PC-3 (cell line): ENCODE results near the gene MAS1. TPM values are rescaled to one million over a fixed set of nuclear protein-coding genes. Genes with fewer than 3 reads are reported as not detected.
"Not testable (repeated sequence)": the region's sequence is repeated elsewhere in the genome, so short reads cannot be mapped to it uniquely, and the experiment has no call there.

ENCODE experiments used
- ATAC-seq: fragments of 200-7000 bp; cut with Tn5 transposase; 2 replicates; pipeline ENCODE4 v1.9.1; 2020; ENCODE audit warnings: mild to moderate bottlenecking, moderate library complexity
- BruUV-seq: library from RNA; stranded (reverse); fragments of 400-500 nt; replicated peaks from 2 replicates; lab custom pipeline; 2021; lab: Mats Ljungman, UMichigan
- CTCF ChIA-PET: fragments of 300-600 bp; sonication (Branson Sonifier 250); formaldehyde crosslinking; loops from one replicate; lab custom pipeline; 2022; ENCODE audit warnings: antibody characterized with exemption; lab: Charles Lee
- POLR2A ChIA-PET: fragments of 300-600 bp; sonication (Branson Sonifier 250); formaldehyde crosslinking; loops from one replicate; lab custom pipeline; 2022; ENCODE audit warnings: antibody characterized with exemption; ENCODE audit not compliant: unreplicated experiment; lab: Charles Lee
- DNase-seq: peaks from one replicate; pipeline ENCODE4 v3.0.0-alpha.2; 2015
- H2AFZ ChIP-seq: fragments of 300-600 bp; sonication (generic); 2 replicates; pipeline ENCODE4 v1.6.0; 2016; ENCODE audit warnings: antibody characterized with exemption, low read length
- H3F3A ChIP-seq: fragments of 300-600 bp; sonication (generic); one replicate; pipeline ENCODE4 v1.6.0; 2017; ENCODE audit warnings: antibody characterized with exemption, low read length, control low read depth, mild to moderate bottlenecking; ENCODE audit not compliant: unreplicated experiment
- H3K27ac ChIP-seq: fragments of 300-600 bp; sonication (generic); 2 replicates; pipeline ENCODE4 v1.5.1; 2016; ENCODE audit warnings: mild to moderate bottlenecking, low read length
- H3K27me3 ChIP-seq: fragments of 300-600 bp; sonication (generic); 2 replicates; pipeline ENCODE4 v1.6.1; 2016; ENCODE audit warnings: low read length, mixed read lengths
- H3K36me3 ChIP-seq: fragments of 300-600 bp; sonication (generic); 2 replicates; pipeline ENCODE4 v1.6.1; 2016; ENCODE audit warnings: low read depth, mixed run types, low read length, mixed read lengths
- H3K4me1 ChIP-seq: fragments of 300-600 bp; sonication (generic); 2 replicates; pipeline ENCODE4 v1.5.1; 2016; ENCODE audit warnings: low read length; ENCODE audit not compliant: insufficient read depth
- H3K4me2 ChIP-seq: fragments of 300-600 bp; sonication (generic); 2 replicates; pipeline ENCODE4 v1.6.0; 2016; ENCODE audit warnings: low read length
- H3K4me3 ChIP-seq: fragments of 300-600 bp; sonication (generic); 2 replicates; pipeline ENCODE4 v1.5.1; 2016; ENCODE audit warnings: mild to moderate bottlenecking, low read length, mixed read lengths
- H3K79me2 ChIP-seq: fragments of 300-600 bp; sonication (generic); 2 replicates; pipeline ENCODE4 v1.6.1; 2017; ENCODE audit warnings: low read length, mixed read lengths
- H3K9ac ChIP-seq: fragments of 300-600 bp; sonication (generic); 2 replicates; pipeline ENCODE4 v1.6.0; 2016; ENCODE audit warnings: mild to moderate bottlenecking, low read length
- H3K9me2 ChIP-seq: fragments of 300-600 bp; sonication (generic); replicated peaks from 2 replicates; pipeline ENCODE4 v1.6.1; 2016; ENCODE audit warnings: mixed run types, low read length, mixed read lengths
- H3K9me3 ChIP-seq: fragments of 300-600 bp; sonication (generic); 2 replicates; pipeline ENCODE4 v1.6.1; 2016; ENCODE audit warnings: low read length, mixed read lengths
- H4K20me1 ChIP-seq: fragments of 300-600 bp; sonication (generic); 2 replicates; pipeline ENCODE4 v1.6.1; 2016; ENCODE audit warnings: low read length, mixed read lengths
- EZH2 ChIP-seq: fragments of 300-600 bp; sonication (generic); IDR thresholded peaks from one replicate; pipeline ENCODE4 v1.6.1; 2017; ENCODE audit warnings: antibody characterized with exemption, mild to moderate bottlenecking, low read length; ENCODE audit not compliant: unreplicated experiment
- EZH2phosphoT487 ChIP-seq: fragments of 300-600 bp; sonication (generic); IDR thresholded peaks from 2 replicates; pipeline ENCODE4 v1.6.1; 2018; ENCODE audit warnings: mild to moderate bottlenecking, antibody characterized with exemption, low read length, borderline replicate concordance
- intact Hi-C: fragments of 100-400 bp; cut with micrococcal nuclease; formaldehyde crosslinking; loops from 2 replicates; pipeline ENCODE4 v1.9.0; 2023
- total RNA-seq: library from RNA; depleted of rRNA; stranded (reverse); fragments of >200 nt; gene quantifications from 2 replicates; pipeline ENCODE4 v1.2.3, GENCODE V29; 2014
- TF ChIP-seq, protein P1 (sequence below): fragments of 300-600 bp; sonication (generic); conservative IDR thresholded peaks from 2 replicates; pipeline ENCODE4 v1.5.1; 2017; ENCODE audit warnings: antibody characterized with exemption, low read depth, mild to moderate bottlenecking, low read length

Gene MAS1
- total RNA-seq, 1 experiment from 2014 or later = not detected

GRCh38 chr6:159919011-159919511 is 28.3 kb downstream of the MAS1 start:
- BruUV-seq = no TSS peak
- Histone ChIP-seq H3K4me2 (no peak overlapping the region), H3K27me3 (no peaks in the 10 kb centered on the region), H3K27ac (no peak overlapping the region), H3K36me3 (no peaks in the 10 kb centered on the region), H4K20me1 (no peaks in the 10 kb centered on the region), H3K4me3 (no peak overlapping the region), H3F3A (no peaks in the 10 kb centered on the region), H3K9ac (no peak overlapping the region), H3K4me1 (no peaks in the 10 kb centered on the region), H3K9me2 (no peaks in the 10 kb centered on the region), H3K79me2 (no peaks in the 10 kb centered on the region), H3K9me3 (no peaks in the 10 kb centered on the region), H2AFZ (no peak overlapping the region)
- POLR2A ChIA-PET = no interaction called here
- intact Hi-C loops = no loop called here
- TF ChIP-seq EZH2phosphoT487 = no peak
- no peak for TF ChIP-seq EZH2
- TF ChIP-seq, protein P1, sequence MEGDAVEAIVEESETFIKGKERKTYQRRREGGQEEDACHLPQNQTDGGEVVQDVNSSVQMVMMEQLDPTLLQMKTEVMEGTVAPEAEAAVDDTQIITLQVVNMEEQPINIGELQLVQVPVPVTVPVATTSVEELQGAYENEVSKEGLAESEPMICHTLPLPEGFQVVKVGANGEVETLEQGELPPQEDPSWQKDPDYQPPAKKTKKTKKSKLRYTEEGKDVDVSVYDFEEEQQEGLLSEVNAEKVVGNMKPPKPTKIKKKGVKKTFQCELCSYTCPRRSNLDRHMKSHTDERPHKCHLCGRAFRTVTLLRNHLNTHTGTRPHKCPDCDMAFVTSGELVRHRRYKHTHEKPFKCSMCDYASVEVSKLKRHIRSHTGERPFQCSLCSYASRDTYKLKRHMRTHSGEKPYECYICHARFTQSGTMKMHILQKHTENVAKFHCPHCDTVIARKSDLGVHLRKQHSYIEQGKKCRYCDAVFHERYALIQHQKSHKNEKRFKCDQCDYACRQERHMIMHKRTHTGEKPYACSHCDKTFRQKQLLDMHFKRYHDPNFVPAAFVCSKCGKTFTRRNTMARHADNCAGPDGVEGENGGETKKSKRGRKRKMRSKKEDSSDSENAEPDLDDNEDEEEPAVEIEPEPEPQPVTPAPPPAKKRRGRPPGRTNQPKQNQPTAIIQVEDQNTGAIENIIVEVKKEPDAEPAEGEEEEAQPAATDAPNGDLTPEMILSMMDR = no peak
- ATAC-seq = no peak
- CTCF ChIA-PET = no interaction called here
- DNase-seq = no peak

DNA sequence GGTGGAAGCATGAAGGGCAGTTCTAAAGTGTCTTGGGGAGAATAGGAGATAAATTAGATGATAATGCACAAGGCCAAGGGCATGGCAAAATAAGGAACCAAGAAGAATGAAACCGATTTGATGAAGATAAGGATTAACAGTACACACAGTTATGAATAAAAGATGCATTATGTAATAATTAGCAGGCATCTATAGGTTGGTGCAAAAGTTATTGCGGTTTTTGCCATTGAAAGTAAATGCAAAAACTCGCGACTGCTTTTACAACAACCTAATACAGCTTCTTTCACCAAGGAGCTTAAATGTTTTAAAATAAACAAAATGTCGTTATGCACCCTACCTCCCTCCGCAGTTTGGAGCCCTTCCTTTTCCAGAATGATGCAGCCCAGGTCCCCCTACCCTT is 29.0 kb downstream of the MAS1 start:
- Histone ChIP-seq H3K4me2 (no peak overlapping the region), H3K4me1 (no peaks in the 10 kb centered on the region), H3K9me2 (no peaks in the 10 kb centered on the region), H3K27ac (no peak overlapping the region), H2AFZ (no peak overlapping the region), H3K36me3 (no peaks in the 10 kb centered on the region), H3K27me3 (no peaks in the 10 kb centered on the region), H3K9me3 (no peaks in the 10 kb centered on the region), H4K20me1 (no peaks in the 10 kb centered on the region), H3K4me3 (no peak overlapping the region), H3F3A (no peaks in the 10 kb centered on the region), H3K9ac (no peak overlapping the region), H3K79me2 (no peaks in the 10 kb centered on the region)
- no peak for ATAC-seq
- BruUV-seq = no TSS peak
- TF ChIP-seq, protein P1 = no peak
- TF ChIP-seq EZH2 (no peak), EZH2phosphoT487 (no peak)
- intact Hi-C loops = no loop called here
- ChIA-PET CTCF (no interaction called here), POLR2A (no interaction called here)
- DNase-seq = no peak

- H2AFZ ChIP-seq, intact Hi-C loops, POLR2A ChIA-PET: not testable (repeated sequence)
These were observed 33.4 kb downstream of the MAS1 start for GRCh38 chr6:159924150-159924549.

More at GRCh38 chr6:159924150-159924549, 33.4 kb downstream of the MAS1 start:
- ATAC-seq, CTCF ChIA-PET, H3K27ac ChIP-seq, H3K9ac ChIP-seq, BruUV-seq, H3K79me2 ChIP-seq, H3K36me3 ChIP-seq, H3K4me1 ChIP-seq, H3K9me2 ChIP-seq, H3K27me3 ChIP-seq, H3K9me3 ChIP-seq, H3F3A ChIP-seq, DNase-seq, H3K4me2 ChIP-seq, H4K20me1 ChIP-seq, H3K4me3 ChIP-seq: not testable (repeated sequence)
